Stimulated activated CD4-positive, alpha-beta T cell treated with anti-CD3 and anti-CD28 coated beads, TNF-alpha, amount 100 ng/mL, for 4 hours (primary cell): Measurements from ENCODE around the gene ARHGEF38.

ENCODE experiments used
- DNase-seq, 3 experiments: peaks; one replicate each; pipeline ENCODE4 v3.0.0-alpha.2; 2020; ENCODE audit warnings: low read depth in 3 of 3

ARHGEF38 gene

GRCh38 chr4:105551965-105552746 lies at the start of gene ARHGEF38:
ARHGEF38 (plus strand) TSS chr4:105552620; CDS start chr4:105552766, 146 bp downstream.
- no peak for DNase-seq

- no peak for DNase-seq
These were observed 48.9 kb upstream of the ARHGEF38 start for GRCh38 chr4:105503484-105503883.

GRCh38 chr4:105504744-105505143 lies 47.7 kb upstream of the ARHGEF38 start:
- no peak for DNase-seq

- DNase-seq, result no peak
These were observed 43.1 kb upstream of the ARHGEF38 start for GRCh38 chr4:105509291-105509690.

- no peak for DNase-seq
These were observed 42.7 kb upstream of the ARHGEF38 start for GRCh38 chr4:105509714-105510113.

GRCh38 chr4:105510245-105510644 lies 42.2 kb upstream of the ARHGEF38 start:
- DNase-seq, result no peak

- DNase-seq, result no peak
These were observed 31.3 kb upstream of the ARHGEF38 start for GRCh38 chr4:105520819-105521790.

GRCh38 chr4:105526656-105527055 lies 25.8 kb upstream of the ARHGEF38 start:
- DNase-seq, result no peak

GRCh38 chr4:105527081-105527480 lies 25.3 kb upstream of the ARHGEF38 start:
- DNase-seq, result no peak

- DNase-seq, result no peak
These were observed 15.8 kb upstream of the ARHGEF38 start for GRCh38 chr4:105536601-105537000.

GRCh38 chr4:105541420-105541819 lies 11.0 kb upstream of the ARHGEF38 start:
- DNase-seq, result no peak

GRCh38 chr4:105542039-105542438 lies 10.4 kb upstream of the ARHGEF38 start:
- no peak for DNase-seq

GRCh38 chr4:105543346-105543745 lies 9.1 kb upstream of the ARHGEF38 start:
- no peak for DNase-seq

- DNase-seq, result no peak
These were observed 8.5 kb upstream of the ARHGEF38 start for GRCh38 chr4:105543881-105544280.

GRCh38 chr4:105544520-105545286 lies 7.7 kb upstream of the ARHGEF38 start:
- no peak for DNase-seq

- DNase-seq, result no peak
These were observed 6.3 kb upstream of the ARHGEF38 start for GRCh38 chr4:105546086-105546485.

GRCh38 chr4:105547769-105548168 lies 4.7 kb upstream of the ARHGEF38 start:
- no peak for DNase-seq

GRCh38 chr4:105548483-105548882 lies 3.9 kb upstream of the ARHGEF38 start:
- DNase-seq, result no peak

GRCh38 chr4:105550641-105551040 lies 1.8 kb upstream of the ARHGEF38 start:
- no peak for DNase-seq

- DNase-seq, result no peak
These were observed 3.0 kb downstream of the ARHGEF38 start for GRCh38 chr4:105555409-105555808.

GRCh38 chr4:105556206-105556605 lies 3.8 kb downstream of the ARHGEF38 start:
- no peak for DNase-seq

- DNase-seq, result no peak
These were observed 5.9 kb downstream of the ARHGEF38 start for GRCh38 chr4:105558277-105558676.
